T-cell (primary cell): Measurements from ENCODE around the gene OSBP2. TPM values are rescaled to one million over a fixed set of nuclear protein-coding genes. Genes with fewer than 3 reads are reported as not detected.

Source experiments
- ATAC-seq, 4 experiments: fragments of 200-7000 bp in 3 of 4; fragments of 150-1000 bp in 1 of 4; cut with Tn5 transposase; replicated peaks in 1 of 4; 1 replicate in 3 of 4; 2 replicates in 1 of 4; pipeline ENCODE4 v1.10.0; 2021; ENCODE audit warnings: moderate library complexity in 3 of 4, mild to moderate bottlenecking in 2 of 4, moderate number of reproducible peaks in 1 of 4
- CTCF ChIA-PET, 2 donors: fragments of 300-600 bp; sonication (Branson Sonifier 250); formaldehyde crosslinking; loops; one replicate each; lab custom pipeline; 2022; ENCODE audit warnings: antibody characterized with exemption in 2 of 2; lab: Charles Lee
- POLR2A ChIA-PET, 2 donors: fragments of 300-600 bp; sonication (Branson Sonifier 250); formaldehyde crosslinking; loops; one replicate each; lab custom pipeline; 2022; ENCODE audit warnings: antibody characterized with exemption in 2 of 2; lab: Charles Lee
- DNase-seq, 35 experiments: peaks; one replicate each; pipeline versions ENCODE4 v3.0.0 to v3.0.0-alpha.2; 2013 to 2023
- H3K27ac ChIP-seq: one replicate; pipeline ENCODE4 v1.5.1; 2013; ENCODE audit warnings: low read length
- H3K27me3 ChIP-seq, 2 experiments: replicated peaks in 1 of 2; 1 replicate in 1 of 2; 2 replicates in 1 of 2; pipeline versions ENCODE4 v1.6.1 to v1.7.0; 2013; ENCODE audit warnings: low read length in 1 of 2, mixed read lengths in 1 of 2; ENCODE audit not compliant: control insufficient read depth in 2 of 2, insufficient read depth in 2 of 2; ENCODE audit errors: extremely low read depth in 1 of 2
- H3K36me3 ChIP-seq, 2 donors: 1 replicate in 1 of 2; 2 replicates in 1 of 2; pipeline versions ENCODE4 v1.6.1 to v1.7.0; 2013; ENCODE audit warnings: low read length in 1 of 2; ENCODE audit not compliant: control insufficient read depth in 2 of 2, insufficient read depth in 1 of 2; ENCODE audit errors: extremely low read depth in 1 of 2
- H3K4me1 ChIP-seq, 2 experiments: 1 replicate in 1 of 2; 2 replicates in 1 of 2; pipeline versions ENCODE4 v1.6.1 to v1.7.0; 2013; ENCODE audit warnings: low read length in 2 of 2, mixed read lengths in 1 of 2; ENCODE audit not compliant: insufficient read depth in 2 of 2, control insufficient read depth in 1 of 2; ENCODE audit errors: extremely low read depth in 1 of 2
- H3K4me3 ChIP-seq, 2 donors: 1 replicate in 1 of 2; 2 replicates in 1 of 2; pipeline versions ENCODE4 v1.5.1 to v1.7.0; 2013; ENCODE audit warnings: mild to moderate bottlenecking in 2 of 2, low read length in 1 of 2, moderate library complexity in 1 of 2; ENCODE audit not compliant: control insufficient read depth in 1 of 2; ENCODE audit errors: extremely low read depth in 1 of 2
- H3K9me3 ChIP-seq: 2 replicates; pipeline ENCODE4 v1.7.0; 2013
- H3K27ac Mint-ChIP-seq, 2 donors: one replicate each; pipeline ENCODE4 v1.8.0; 2020 to 2021; ENCODE audit warnings: mild to moderate bottlenecking in 2 of 2, mixed read lengths in 2 of 2
- H3K27me3 Mint-ChIP-seq, 2 donors: one replicate each; pipeline ENCODE4 v1.8.0; 2021 to 2022; ENCODE audit warnings: mixed read lengths in 2 of 2
- H3K36me3 Mint-ChIP-seq: one replicate; pipeline ENCODE4 v1.8.0; 2021; ENCODE audit warnings: mixed read lengths
- H3K4me1 Mint-ChIP-seq, 3 donors: one replicate each; pipeline ENCODE4 v1.8.0; 2020 to 2022; ENCODE audit warnings: mixed read lengths in 3 of 3, mild to moderate bottlenecking in 1 of 3
- H3K4me3 Mint-ChIP-seq, 3 donors: one replicate each; pipeline ENCODE4 v1.8.0; 2020 to 2022; ENCODE audit warnings: mild to moderate bottlenecking in 3 of 3, mixed read lengths in 3 of 3, moderate library complexity in 3 of 3
- H3K9me3 Mint-ChIP-seq, 3 donors: one replicate each; pipeline ENCODE4 v1.8.0; 2020 to 2022; ENCODE audit warnings: mixed read lengths in 3 of 3
- WGBS: methylation state at CpG from one replicate; pipeline ENCODE4 v1.1.5; 2013; ENCODE audit warnings: missing lambda C conversion rate; ENCODE audit not compliant: insufficient coverage; 5-methylcytosine and 5-hydroxymethylcytosine counted together
- total RNA-seq, 35 experiments: library from RNA in 6 of 35; stranded (reverse) in 6 of 35; fragments of 120-200 nt in 1 of 35; gene quantifications; one replicate each; pipeline versions ENCODE4 v1.2.1 to v1.2.4 and lab custom pipeline; 2013 to 2026

Gene OSBP2
- total RNA-seq, 5 donors from 2014 or later (not counting 1 experiment from before 2014, with no cell fraction given), result 1.6 to 2.8 (median 2.1) TPM

- no peak overlapping the region for H3K27ac Mint-ChIP-seq
- POLR2A ChIA-PET, result no interaction called here
- peaks cover 0 to 1% (median 0%) of the 10 kb centered on the region in 3 donors for H3K4me1 Mint-ChIP-seq
- H3K4me1 ChIP-seq, result no peaks in the 10 kb centered on the region
- H3K36me3 ChIP-seq, result no peaks in the 10 kb centered on the region
- DNase-seq (no peak), ATAC-seq (no peak)
- H3K27me3 ChIP-seq, result peaks cover 0 to 7% of the 10 kb centered on the region in 2 experiments
- H3K27me3 Mint-ChIP-seq, result peaks cover 0 to 4% of the 10 kb centered on the region in 2 donors
- H3K9me3 ChIP-seq, result no peaks in the 10 kb centered on the region
- CTCF ChIA-PET, result no interaction called here
- H3K27ac ChIP-seq, result no peak overlapping the region
- 79% methylated on average over 2 of the region's 7 CpGs for WGBS
- H3K4me3 ChIP-seq, result no peak overlapping the region
- no peak overlapping the region for H3K4me3 Mint-ChIP-seq
- no peaks in the 10 kb centered on the region for H3K36me3 Mint-ChIP-seq
- H3K9me3 Mint-ChIP-seq, result no peaks in the 10 kb centered on the region
These were observed 9.5 kb upstream of the OSBP2 start for GRCh38 chr22:30685178-30685577.

GRCh38 chr22:30687358-30687757 lies 7.3 kb upstream of the OSBP2 start:
- H3K27me3 Mint-ChIP-seq, result peaks cover 0 to 4% of the 10 kb centered on the region in 2 donors
- H3K9me3 ChIP-seq, result no peaks in the 10 kb centered on the region
- no peak overlapping the region for H3K27ac ChIP-seq
- ATAC-seq (no peak), DNase-seq (no peak)
- H3K36me3 ChIP-seq, result no peaks in the 10 kb centered on the region
- no peak overlapping the region for H3K27ac Mint-ChIP-seq
- H3K4me3 ChIP-seq, result no peak overlapping the region
- H3K36me3 Mint-ChIP-seq, result no peaks in the 10 kb centered on the region
- H3K4me3 Mint-ChIP-seq, result no peak overlapping the region
- 49% methylated on average over 2 of the region's 4 CpGs for WGBS
- ChIA-PET CTCF (no interaction called here), POLR2A (no interaction called here)
- H3K4me1 ChIP-seq, result no peaks in the 10 kb centered on the region
- H3K4me1 Mint-ChIP-seq, result peaks cover 0 to 1% (median 0%) of the 10 kb centered on the region in 3 donors
- peaks cover 0 to 5% of the 10 kb centered on the region in 2 experiments for H3K27me3 ChIP-seq
- no peaks in the 10 kb centered on the region for H3K9me3 Mint-ChIP-seq

GRCh38 chr22:30689622-30690021 lies 5.1 kb upstream of the OSBP2 start:
- Mint-ChIP-seq H3K36me3 (no peaks in the 10 kb centered on the region), H3K9me3 (no peaks in the 10 kb centered on the region), H3K4me1 (peaks cover 6 to 10% (median 10%) of the 10 kb centered on the region in 3 donors), H3K4me3 (no peak overlapping the region), H3K27ac (no peak overlapping the region), H3K27me3 (peaks cover 0 to 9% of the 10 kb centered on the region in 2 donors)
- Histone ChIP-seq H3K27ac (no peak overlapping the region), H3K27me3 (peaks cover 0 to 8% of the 10 kb centered on the region in 2 experiments), H3K4me1 (peaks cover 0 to 9% of the 10 kb centered on the region in 2 experiments), H3K36me3 (no peaks in the 10 kb centered on the region), H3K9me3 (no peaks in the 10 kb centered on the region), H3K4me3 (no peak overlapping the region)
- POLR2A ChIA-PET, result no interaction called here
- DNase-seq (no peak), ATAC-seq (no peak)
- CTCF ChIA-PET, result no interaction called here
- no CpG with 5 or more reads among the region's 1 CpG for WGBS

GRCh38 chr22:30691204-30691603 lies 3.5 kb upstream of the OSBP2 start:
- ATAC-seq, result no peak
- Histone ChIP-seq H3K27ac (no peak overlapping the region), H3K36me3 (no peaks in the 10 kb centered on the region), H3K27me3 (peaks cover 6 to 20% of the 10 kb centered on the region in 2 experiments), H3K9me3 (no peaks in the 10 kb centered on the region), H3K4me3 (no peak overlapping the region), H3K4me1 (peaks cover 0 to 16% of the 10 kb centered on the region in 2 experiments)
- Mint-ChIP-seq H3K36me3 (no peaks in the 10 kb centered on the region), H3K27me3 (peaks cover 0 to 15% of the 10 kb centered on the region in 2 donors), H3K27ac (no peak overlapping the region), H3K9me3 (no peaks in the 10 kb centered on the region), H3K4me1 (peaks cover 13 to 19% (median 17%) of the 10 kb centered on the region in 3 donors), H3K4me3 (no peak overlapping the region)
- ChIA-PET CTCF (no interaction called here), POLR2A (no interaction called here)
- no peak for DNase-seq
- WGBS, result 75% methylated on average over 1 of the region's 1 CpG

- under 1% methylated on average over 32 of the region's 38 CpGs for WGBS
These were observed 469 bp upstream of the OSBP2 start for GRCh38 chr22:30694171-30694639.

GRCh38 chr22:30695351-30695851 lies 727 bp downstream of the OSBP2 start:
- Histone ChIP-seq H3K4me1 (peaks cover 0 to 16% of the 10 kb centered on the region in 2 experiments), H3K27ac (no peak overlapping the region), H3K36me3 (no peaks in the 10 kb centered on the region), H3K4me3 (peak overlapping the region in 1 of 2 donors; percentile 50), H3K9me3 (no peaks in the 10 kb centered on the region), H3K27me3 (peaks cover 6 to 24% of the 10 kb centered on the region in 2 experiments)
- POLR2A ChIA-PET, result no interaction called here
- 90% methylated on average over 15 of the region's 15 CpGs for WGBS
- Mint-ChIP-seq H3K27me3 (peaks cover 0 to 15% of the 10 kb centered on the region in 2 donors), H3K27ac (peak overlapping the region; percentile 5 to 25), H3K4me3 (peak overlapping the region; percentile 74 to 76 (median 75)), H3K4me1 (peaks cover 13 to 19% (median 15%) of the 10 kb centered on the region in 3 donors), H3K36me3 (no peaks in the 10 kb centered on the region), H3K9me3 (no peaks in the 10 kb centered on the region)
- CTCF ChIA-PET, result no interaction called here
- no peak for ATAC-seq
- peak in 1 of 35 experiments; percentile 1 for DNase-seq

More at GRCh38 chr22:30694171-30694639, 469 bp upstream of the OSBP2 start:
- H3K27ac ChIP-seq, result peak overlapping the region; percentile 34
- peaks cover 13 to 19% (median 17%) of the 10 kb centered on the region in 3 donors for H3K4me1 Mint-ChIP-seq
- peak overlapping the region; percentile 78 to 92 (median 88) for H3K4me3 Mint-ChIP-seq
- no peaks in the 10 kb centered on the region for H3K9me3 ChIP-seq
- ChIA-PET CTCF (interaction anchor here in 1 of 2 donors (1.3 kb wide), 1 partner anchor 60 kb away, joined by 4 read pairs; no protein-coding TSS in a partner anchor), POLR2A (no interaction called here)
- H3K36me3 ChIP-seq, result no peaks in the 10 kb centered on the region
- peaks cover 6 to 24% of the 10 kb centered on the region in 2 experiments for H3K27me3 ChIP-seq
- no peaks in the 10 kb centered on the region for H3K36me3 Mint-ChIP-seq
- H3K27ac Mint-ChIP-seq, result peak overlapping the region; percentile 85 to 90
- ATAC-seq (peak; percentile 71 to 85 (median 80)), DNase-seq (peak in 34 of 35 experiments; percentile 1 to 64 (median 36))
- H3K27me3 Mint-ChIP-seq, result peaks cover 0 to 15% of the 10 kb centered on the region in 2 donors
- H3K9me3 Mint-ChIP-seq, result no peaks in the 10 kb centered on the region
- peaks cover 0 to 16% of the 10 kb centered on the region in 2 experiments for H3K4me1 ChIP-seq
- peak overlapping the region; percentile 60 to 75 for H3K4me3 ChIP-seq
